Measurements from ENCODE around the gene FAM20B. TPM values are rescaled to one million over a fixed set of nuclear protein-coding genes. Genes with fewer than 3 reads are reported as not detected.

Gene FAM20B
- total and polyA plus RNA-seq, 2 of the 13 experiments (the other 11 are each of a cell fraction or from before 2014, with no cell fraction given) = 13.8 to 26.9 TPM

DNA sequence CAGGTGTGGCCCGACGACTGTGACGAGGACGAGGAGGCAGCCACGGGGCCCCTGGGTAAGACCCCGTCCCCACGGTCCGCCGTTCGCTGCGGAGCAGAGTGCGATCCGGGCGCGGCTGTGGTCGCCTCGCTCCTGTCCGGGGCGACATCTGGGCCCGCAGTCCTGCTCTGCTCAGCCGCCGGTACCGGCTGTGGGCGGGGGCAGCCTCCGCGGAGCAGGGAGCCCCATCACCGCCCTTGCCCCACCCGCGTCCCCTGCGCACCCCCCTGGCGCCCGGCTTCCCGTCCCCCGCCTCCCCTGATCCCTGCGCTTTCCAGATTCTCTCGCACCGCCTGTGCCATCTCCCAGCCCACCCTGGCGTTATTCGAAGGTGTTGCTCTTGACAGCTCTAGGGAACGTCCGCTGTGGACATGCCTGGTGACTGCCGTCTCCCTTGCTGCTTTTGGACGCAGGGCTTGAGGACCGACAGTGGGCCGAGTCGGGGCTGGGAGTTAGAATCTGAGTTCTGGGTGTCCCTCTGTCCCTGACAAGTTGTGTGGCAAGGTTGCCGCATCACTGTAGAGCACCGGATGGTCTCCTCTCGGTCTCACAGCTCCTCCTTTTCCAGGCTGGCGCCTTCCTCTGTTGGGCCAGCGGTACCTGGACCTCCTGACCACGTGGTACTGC, 56.8 kb downstream of the FAM20B start (continued):
- TF ChIP-seq, protein P1, sequence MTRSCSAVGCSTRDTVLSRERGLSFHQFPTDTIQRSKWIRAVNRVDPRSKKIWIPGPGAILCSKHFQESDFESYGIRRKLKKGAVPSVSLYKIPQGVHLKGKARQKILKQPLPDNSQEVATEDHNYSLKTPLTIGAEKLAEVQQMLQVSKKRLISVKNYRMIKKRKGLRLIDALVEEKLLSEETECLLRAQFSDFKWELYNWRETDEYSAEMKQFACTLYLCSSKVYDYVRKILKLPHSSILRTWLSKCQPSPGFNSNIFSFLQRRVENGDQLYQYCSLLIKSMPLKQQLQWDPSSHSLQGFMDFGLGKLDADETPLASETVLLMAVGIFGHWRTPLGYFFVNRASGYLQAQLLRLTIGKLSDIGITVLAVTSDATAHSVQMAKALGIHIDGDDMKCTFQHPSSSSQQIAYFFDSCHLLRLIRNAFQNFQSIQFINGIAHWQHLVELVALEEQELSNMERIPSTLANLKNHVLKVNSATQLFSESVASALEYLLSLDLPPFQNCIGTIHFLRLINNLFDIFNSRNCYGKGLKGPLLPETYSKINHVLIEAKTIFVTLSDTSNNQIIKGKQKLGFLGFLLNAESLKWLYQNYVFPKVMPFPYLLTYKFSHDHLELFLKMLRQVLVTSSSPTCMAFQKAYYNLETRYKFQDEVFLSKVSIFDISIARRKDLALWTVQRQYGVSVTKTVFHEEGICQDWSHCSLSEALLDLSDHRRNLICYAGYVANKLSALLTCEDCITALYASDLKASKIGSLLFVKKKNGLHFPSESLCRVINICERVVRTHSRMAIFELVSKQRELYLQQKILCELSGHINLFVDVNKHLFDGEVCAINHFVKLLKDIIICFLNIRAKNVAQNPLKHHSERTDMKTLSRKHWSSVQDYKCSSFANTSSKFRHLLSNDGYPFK (CRISPR knock-in tag; IDR thresholded peaks at IDR 0.05; ENCODE audit: borderline replicate concordance) = peak; percentile 45; the same call in 1 of the 2 replicates
- TF ChIP-seq ZNF382 (CRISPR knock-in tag; IDR thresholded peaks at IDR 0.05; ENCODE audit: borderline replicate concordance) = no peak
- TF ChIP-seq, protein P2, sequence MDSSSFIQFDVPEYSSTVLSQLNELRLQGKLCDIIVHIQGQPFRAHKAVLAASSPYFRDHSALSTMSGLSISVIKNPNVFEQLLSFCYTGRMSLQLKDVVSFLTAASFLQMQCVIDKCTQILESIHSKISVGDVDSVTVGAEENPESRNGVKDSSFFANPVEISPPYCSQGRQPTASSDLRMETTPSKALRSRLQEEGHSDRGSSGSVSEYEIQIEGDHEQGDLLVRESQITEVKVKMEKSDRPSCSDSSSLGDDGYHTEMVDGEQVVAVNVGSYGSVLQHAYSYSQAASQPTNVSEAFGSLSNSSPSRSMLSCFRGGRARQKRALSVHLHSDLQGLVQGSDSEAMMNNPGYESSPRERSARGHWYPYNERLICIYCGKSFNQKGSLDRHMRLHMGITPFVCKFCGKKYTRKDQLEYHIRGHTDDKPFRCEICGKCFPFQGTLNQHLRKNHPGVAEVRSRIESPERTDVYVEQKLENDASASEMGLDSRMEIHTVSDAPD (CRISPR knock-in tag; IDR thresholded peaks at IDR 0.05) = no peak
- TF ChIP-seq, protein P3, sequence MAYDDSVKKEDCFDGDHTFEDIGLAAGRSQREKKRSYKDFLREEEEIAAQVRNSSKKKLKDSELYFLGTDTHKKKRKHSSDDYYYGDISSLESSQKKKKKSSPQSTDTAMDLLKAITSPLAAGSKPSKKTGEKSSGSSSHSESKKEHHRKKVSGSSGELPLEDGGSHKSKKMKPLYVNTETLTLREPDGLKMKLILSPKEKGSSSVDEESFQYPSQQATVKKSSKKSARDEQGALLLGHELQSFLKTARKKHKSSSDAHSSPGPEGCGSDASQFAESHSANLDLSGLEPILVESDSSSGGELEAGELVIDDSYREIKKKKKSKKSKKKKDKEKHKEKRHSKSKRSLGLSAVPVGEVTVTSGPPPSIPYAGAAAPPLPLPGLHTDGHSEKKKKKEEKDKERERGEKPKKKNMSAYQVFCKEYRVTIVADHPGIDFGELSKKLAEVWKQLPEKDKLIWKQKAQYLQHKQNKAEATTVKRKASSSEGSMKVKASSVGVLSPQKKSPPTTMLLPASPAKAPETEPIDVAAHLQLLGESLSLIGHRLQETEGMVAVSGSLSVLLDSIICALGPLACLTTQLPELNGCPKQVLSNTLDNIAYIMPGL (CRISPR knock-in tag; IDR thresholded peaks at IDR 0.05; ENCODE audit: borderline replicate concordance in 1 of 2, low read depth in 1 of 2) = peak in 1 of 2 experiments; percentile 10; a peak in 2 of 4 replicates
- TF ChIP-seq TAF1 (CRISPR knock-in tag; IDR thresholded peaks at IDR 0.05) = no peak; the same call in 1 of the 2 replicates
- peak; percentile 13; the same call in 1 of the 2 replicates for TF ChIP-seq ZSCAN31 (CRISPR knock-in tag; IDR thresholded peaks at IDR 0.05; ENCODE audit: low read depth)
- TF ChIP-seq SPEN (CRISPR knock-in tag; IDR thresholded peaks at IDR 0.05; ENCODE audit: low read depth) = peak; percentile 48; the same call in 1 of the 2 replicates
- 0 out of 2 replicates have a peak, but pooled peaks have one; percentile 42 for TF ChIP-seq ZNF232 (CRISPR knock-in tag; IDR thresholded peaks at IDR 0.05; ENCODE audit: borderline replicate concordance)
- TF ChIP-seq DNMT1 (CRISPR knock-in tag; IDR thresholded peaks at IDR 0.05) = peak; percentile 81; the same call in 1 of the 2 replicates
- TF ChIP-seq, protein P4, sequence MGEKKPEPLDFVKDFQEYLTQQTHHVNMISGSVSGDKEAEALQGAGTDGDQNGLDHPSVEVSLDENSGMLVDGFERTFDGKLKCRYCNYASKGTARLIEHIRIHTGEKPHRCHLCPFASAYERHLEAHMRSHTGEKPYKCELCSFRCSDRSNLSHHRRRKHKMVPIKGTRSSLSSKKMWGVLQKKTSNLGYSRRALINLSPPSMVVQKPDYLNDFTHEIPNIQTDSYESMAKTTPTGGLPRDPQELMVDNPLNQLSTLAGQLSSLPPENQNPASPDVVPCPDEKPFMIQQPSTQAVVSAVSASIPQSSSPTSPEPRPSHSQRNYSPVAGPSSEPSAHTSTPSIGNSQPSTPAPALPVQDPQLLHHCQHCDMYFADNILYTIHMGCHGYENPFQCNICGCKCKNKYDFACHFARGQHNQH (CRISPR knock-in tag; IDR thresholded peaks at IDR 0.05) = no peak
- no peak for TF ChIP-seq BORCS8-MEF2B (CRISPR knock-in tag; IDR thresholded peaks at IDR 0.05)
- TF ChIP-seq, protein P5, sequence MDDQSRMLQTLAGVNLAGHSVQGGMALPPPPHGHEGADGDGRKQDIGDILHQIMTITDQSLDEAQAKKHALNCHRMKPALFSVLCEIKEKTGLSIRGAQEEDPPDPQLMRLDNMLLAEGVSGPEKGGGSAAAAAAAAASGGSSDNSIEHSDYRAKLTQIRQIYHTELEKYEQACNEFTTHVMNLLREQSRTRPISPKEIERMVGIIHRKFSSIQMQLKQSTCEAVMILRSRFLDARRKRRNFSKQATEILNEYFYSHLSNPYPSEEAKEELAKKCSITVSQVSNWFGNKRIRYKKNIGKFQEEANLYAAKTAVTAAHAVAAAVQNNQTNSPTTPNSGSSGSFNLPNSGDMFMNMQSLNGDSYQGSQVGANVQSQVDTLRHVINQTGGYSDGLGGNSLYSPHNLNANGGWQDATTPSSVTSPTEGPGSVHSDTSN (CRISPR knock-in tag; IDR thresholded peaks at IDR 0.05; ENCODE audit: borderline replicate concordance) = no peak
- TF ChIP-seq, protein P6, sequence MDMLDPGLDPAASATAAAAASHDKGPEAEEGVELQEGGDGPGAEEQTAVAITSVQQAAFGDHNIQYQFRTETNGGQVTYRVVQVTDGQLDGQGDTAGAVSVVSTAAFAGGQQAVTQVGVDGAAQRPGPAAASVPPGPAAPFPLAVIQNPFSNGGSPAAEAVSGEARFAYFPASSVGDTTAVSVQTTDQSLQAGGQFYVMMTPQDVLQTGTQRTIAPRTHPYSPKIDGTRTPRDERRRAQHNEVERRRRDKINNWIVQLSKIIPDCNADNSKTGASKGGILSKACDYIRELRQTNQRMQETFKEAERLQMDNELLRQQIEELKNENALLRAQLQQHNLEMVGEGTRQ (IDR thresholded peaks at IDR 0.05; ENCODE audit: low read depth, low read length) = 0 out of 2 replicates have a peak, but pooled peaks have one; percentile 19
- TF ChIP-seq, protein P6 (CRISPR knock-in tag; IDR thresholded peaks at IDR 0.05; ENCODE audit: borderline replicate concordance) = no peak
- TF ChIP-seq, protein P7, sequence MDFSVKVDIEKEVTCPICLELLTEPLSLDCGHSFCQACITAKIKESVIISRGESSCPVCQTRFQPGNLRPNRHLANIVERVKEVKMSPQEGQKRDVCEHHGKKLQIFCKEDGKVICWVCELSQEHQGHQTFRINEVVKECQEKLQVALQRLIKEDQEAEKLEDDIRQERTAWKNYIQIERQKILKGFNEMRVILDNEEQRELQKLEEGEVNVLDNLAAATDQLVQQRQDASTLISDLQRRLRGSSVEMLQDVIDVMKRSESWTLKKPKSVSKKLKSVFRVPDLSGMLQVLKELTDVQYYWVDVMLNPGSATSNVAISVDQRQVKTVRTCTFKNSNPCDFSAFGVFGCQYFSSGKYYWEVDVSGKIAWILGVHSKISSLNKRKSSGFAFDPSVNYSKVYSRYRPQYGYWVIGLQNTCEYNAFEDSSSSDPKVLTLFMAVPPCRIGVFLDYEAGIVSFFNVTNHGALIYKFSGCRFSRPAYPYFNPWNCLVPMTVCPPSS (IDR thresholded peaks at IDR 0.05) = no peak
